COR-L47 (cell line): ENCODE data around the gene CCDC97.
"Not testable (repeated sequence)": the region's sequence is repeated elsewhere in the genome, so short reads cannot be mapped to it uniquely, and the experiment has no call there.

Experiments used
- DNase-seq: peaks from one replicate; lab custom pipeline; 2025; lab: John Stamatoyannopoulos, UW

The CCDC97 gene

DNA sequence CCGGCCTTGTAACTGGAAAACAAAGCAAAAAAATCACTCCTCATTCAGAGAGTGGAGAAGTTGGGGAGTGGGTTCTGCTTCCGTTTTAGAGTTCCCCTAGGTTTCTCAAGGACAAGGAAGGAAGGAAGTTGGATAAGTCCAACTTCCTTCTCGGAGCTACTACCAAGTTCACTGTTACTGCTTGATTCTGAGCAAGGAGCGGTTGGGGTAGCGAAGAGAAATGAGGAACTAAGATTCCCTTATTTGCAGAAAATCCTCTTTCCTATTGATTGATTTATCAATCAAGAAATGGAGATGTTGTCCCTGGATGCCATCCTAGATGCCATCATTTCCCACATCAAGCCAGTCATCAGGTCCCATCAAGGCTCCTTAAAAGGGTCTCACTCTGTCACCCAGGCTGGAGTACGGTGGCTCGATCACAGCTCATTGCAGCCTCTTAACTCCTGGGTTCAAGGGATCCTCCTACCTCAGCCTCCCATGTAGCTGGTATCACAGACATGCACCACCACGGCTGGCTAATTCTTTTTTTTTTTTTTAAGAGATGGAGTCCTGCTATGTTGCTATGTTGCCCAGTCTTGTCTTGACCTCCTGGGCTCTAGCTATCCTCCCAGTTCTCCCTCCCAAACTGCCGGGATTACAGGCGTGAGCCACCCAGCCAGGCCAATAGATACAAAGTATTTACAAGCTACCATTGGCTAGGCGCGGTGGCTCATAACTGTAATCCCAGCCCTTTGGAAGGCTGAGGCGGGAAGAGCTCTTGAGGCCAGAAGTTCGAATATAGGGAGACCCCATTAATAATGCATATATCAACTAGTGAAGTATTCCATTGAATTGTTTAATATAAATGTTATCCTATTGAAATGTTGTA is 54.8 kb downstream of the CCDC97 start:
- no peak for DNase-seq

DNA sequence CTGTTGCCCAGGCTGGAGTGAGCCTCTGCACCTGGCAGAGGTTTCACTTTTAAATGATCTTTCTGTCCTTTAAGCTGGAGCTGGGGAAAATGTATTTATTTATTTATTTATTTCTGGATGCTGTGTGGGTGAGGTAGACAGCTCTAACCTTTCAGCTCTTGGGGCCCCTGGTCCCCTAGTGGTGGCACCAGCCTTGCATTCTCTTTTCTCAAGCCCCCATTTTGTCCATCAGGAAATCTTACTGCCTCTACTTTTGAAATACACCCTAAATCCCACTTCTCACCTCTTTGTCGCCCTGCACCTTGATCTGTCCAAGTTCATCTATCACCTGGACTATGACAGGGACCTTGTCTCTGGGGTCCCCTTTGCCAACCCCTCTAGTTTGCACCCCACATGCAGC is 56.1 kb downstream of the CCDC97 start:
- no peak for DNase-seq

DNA sequence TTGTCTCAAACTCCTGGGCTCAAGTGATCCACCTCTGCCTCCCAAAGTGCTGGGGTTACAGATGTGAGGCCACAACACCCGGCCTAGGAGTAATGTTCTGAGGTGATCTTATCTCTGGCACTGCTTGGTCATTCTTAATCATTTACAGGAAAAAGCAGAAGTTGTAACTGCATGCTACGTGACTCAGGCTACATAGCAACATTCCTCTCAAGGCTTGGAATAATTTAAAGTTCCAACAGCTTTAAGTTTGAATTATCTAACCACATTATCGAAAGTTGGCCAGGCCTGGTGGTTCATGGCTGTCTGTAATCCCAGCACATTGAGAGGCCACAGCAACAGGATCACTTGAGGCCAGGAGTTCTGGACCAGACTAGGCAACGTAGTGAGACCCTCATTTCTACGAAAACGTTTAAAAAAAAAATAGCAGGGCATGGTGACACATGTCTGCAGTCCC is 57.9 kb downstream of the CCDC97 start:
- no peak for DNase-seq

DNA sequence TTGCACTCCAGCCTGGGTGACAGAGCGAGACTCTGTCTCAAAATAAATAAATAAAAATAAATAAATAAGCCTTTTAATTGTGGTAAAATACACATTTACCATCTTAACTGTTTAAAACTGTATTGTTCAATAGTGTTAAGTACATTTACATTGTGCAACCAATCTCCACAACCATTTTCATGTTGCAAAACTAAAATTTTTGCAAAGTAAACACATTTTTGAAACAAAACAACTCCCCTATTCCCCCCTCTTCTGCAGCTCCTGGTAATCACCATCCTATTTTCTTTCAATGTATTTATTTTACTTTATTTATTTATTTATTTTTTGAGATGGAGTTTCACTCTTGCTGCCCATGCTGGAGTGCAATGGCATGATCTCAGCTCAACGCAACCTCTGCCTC is 59.8 kb downstream of the CCDC97 start:
- no peak for DNase-seq

DNA sequence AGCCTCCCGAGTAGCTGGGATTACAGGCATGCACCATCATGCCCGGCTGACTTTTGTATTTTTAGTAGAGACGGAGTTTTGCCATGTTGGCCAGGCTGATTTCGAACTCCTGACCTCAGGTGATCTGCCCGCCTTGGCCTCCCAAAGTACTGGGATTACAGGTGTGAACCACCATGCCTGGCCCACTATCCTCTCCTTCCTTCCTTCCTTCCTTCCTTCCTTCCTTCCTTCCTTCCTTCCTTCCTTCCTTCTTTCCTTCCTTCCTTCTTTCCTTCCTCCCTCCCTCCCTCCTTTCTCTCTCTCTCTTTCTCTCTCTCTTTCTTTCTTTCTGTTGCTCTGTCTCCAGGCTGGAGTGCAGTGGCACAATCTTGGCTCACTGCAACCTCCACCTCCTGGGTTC is 61.1 kb downstream of the CCDC97 start:
- DNase-seq, result not testable (repeated sequence)

DNA sequence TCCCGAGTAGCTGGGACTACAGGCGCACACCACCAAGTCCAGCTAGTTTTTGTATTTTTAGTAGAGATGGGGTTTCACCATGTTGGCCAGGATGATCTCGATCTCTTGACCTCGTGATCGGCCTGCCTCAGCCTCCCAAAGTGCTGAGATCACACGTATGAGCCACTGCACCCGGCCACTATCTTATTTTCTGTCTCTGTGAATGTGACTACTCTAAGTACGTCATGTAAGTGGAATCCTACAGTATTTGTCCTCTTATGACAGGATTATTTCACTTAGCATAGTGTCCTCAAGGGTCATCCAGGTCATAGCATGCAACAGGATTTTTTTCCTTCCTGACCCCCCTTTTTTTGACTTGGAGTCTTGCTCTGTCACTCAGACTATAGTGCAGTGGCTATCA is 61.6 kb downstream of the CCDC97 start:
- DNase-seq, result no peak

DNA sequence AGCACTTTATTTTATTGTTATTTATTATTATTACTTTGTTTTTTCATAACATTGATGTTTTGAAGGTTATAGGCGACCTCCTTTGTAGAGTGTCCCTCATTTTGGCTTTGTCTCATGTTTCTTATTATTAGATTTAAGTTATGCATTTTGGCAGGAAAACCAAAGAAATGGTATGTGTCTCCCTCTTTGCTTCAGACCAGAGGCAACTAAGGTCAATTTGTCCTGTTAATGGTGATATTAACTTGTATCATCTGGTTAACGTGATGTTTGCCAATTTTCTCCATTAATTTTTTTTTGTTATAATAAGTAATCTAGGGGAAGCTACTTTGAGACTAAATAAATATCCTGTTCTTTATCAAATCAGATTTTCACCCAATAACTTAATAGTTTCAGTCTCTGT is 62.5 kb downstream of the CCDC97 start:
- no peak for DNase-seq

DNA sequence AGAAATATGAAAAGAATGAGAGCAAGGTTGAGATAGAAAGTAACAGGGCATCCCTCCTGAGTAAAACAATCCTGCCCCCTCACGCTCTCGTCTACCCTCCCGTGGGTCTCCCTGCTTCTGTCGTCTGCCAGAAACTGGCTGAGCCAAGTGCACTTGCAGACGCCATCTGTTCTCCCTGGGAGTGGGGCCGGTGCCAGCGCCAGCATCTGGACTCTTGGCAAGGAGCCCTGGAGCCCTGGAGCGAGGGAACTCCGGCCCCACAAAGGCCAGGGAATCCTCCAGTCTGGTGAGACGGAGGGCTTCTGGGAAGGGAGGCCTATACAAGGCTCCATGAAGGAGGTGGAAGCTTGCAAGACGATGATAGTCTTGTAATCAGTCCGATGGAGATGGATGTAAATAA is 64.0 kb downstream of the CCDC97 start:
- DNase-seq, result peak; percentile 95
